Measurements from ENCODE around the gene PEX14.

Gene PEX14

GRCh38 chr1:10655002-10655401, 180.3 kb downstream of the PEX14 start:
- DNase-seq, result no peak

DNA sequence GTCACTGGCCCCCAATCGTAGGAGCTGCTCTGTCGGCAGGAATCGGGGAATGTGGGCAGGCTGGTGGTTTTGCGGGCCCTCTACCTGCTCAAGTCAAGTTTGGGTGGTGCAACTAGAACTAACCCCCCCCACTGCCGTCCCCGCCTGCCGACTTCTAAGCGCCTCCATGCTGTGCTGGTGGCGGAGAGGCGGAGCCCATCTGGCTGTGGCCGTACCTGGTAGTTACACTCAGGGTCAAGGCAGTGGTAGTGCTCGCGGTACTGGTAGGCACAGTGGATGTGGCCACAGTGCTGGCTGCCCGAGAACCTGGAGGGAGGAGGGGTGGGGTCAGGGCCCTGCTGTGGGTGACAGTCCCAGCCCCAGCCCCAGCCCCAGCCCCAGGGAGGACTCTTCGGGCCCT, 181.7 kb downstream of the PEX14 start:
- DNase-seq, result no peak

DNA sequence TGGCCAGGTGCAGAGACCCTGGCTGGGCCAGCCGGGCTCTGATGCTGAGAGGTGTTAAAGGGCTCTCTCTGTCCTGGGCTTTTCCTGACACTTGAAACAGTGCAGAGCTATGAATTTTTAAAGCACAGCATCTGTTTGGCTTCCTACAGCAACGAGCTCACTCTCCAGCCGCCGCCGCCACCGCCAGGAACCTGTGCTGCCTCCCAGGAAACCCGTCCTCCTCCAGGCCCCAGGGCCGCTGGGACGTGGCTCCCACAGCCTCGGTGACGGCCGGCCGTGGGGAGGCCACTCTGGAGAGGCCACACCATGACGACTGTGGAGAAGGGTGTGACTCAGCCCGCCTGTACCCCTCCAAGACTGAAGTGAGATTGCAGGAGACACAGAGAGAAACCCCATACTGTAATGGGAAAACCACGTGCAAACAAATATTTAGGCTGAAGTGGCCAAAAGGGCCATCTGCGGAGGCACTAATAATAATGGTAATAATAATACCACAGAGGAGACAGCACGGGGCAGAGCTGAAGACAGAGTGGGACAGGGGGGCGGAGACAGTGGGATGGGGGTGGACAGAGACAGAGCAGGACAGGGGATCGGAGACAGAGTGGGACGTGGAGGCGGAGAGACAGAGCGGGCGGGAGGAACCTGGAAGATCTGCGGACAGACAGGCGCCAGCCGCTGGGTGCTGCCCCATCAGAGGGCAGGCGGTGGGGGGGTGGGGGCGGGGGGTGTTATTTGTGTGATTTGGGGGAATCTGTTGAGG, 182.5 kb downstream of the PEX14 start:
- no peak for DNase-seq

- no peak for DNase-seq
These were observed 183.8 kb downstream of the PEX14 start for GRCh38 chr1:10658396-10659066.

DNA sequence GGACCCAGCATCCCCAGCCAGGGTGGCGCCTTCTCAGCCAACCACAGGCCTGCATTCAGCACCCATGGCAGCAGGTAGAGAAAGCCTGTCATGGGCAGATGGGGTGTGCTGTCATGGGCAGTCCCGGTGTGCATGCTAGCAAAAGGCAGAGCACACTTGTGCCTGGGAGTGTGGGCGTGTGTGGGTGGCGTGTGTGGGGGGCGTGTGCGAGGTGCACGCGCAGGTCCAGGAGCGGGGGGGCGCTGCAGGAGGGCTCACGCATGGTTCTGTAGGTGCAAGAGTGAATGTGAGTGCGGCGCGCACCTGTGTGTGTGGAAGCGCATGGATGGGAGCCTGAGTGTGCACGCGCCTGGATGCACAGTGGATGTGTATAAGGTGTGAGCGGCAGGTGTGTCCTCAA, 184.5 kb downstream of the PEX14 start:
- DNase-seq, result no peak

- no peak for DNase-seq
These were observed 185.1 kb downstream of the PEX14 start for GRCh38 chr1:10659646-10660540.

DNA sequence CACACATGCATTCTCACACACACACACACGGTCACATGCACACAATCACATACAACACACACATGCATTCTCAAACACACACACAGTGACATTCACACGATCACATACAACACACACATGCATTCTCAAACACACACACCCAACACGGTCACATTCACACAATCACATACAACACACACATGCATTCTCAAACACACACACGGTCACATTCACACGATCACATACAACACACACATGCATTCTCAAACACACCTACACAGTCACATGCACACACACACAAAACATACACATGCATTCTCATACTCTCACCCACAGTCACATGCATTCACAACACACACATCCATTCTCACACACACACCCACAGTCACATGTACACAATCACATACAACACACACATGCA, 186.7 kb downstream of the PEX14 start:
- no peak for DNase-seq

GRCh38 chr1:10662090-10662688, 187.4 kb downstream of the PEX14 start:
- DNase-seq, result no peak

DNA sequence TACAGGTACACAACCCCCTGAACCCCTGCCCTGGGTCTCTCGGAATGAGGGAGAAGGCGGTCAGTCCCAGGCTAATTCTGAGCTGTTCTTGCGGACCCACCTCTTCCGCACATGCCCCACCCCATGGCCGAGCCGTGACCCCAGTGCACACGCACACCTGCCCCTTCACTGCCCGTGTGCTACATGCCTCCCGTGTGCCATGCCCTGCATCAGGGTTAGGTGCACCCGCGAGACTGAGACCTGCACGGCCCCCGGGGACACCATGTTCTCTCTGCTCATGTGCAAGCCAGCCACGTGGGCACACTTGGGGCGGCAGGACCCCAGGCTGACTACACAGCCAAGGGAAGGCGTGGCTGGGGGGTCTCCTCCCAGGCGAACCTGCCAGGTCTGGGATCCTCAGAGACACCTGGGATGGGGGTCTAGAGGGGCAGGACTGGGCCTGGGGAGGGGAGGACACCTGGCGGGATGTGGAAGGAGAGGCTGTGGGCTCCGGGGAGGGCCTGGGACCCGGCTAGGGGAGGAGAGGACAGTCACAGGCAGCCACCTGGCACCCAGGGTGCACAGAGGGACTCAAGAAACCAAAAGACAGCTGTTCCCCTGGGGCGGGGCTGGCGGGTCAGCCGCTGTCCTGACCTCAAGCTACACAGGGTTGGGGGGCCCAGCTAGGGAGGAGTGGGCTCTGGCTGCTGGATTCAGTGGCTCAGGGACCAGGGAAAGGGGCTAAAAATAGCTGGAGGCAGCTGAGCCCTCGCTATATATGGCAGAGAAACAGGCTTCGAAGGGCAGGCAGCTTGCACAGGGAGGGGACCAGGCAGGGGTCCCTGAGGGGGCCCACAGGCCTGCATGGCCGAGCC, 188.3 kb downstream of the PEX14 start:
- DNase-seq, result no peak

DNA sequence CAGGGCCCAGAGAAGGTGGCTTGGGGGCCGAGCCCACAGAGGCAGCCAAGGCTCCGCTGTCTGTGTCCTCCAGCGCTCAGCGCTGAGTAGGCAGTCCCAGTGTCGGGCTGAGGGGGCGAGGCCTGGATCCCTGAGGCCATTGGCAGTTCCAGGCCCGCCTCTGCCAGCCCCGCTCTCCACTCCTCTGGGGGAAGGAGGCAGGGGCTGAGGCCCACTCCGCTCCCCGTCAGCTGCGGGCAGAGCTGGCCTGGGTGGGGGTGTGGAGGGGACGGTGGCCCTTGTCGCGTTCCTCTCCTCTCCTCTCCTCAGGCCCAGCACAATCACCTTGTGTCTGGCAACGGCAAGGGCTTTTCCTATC, 188.9 kb downstream of the PEX14 start:
- no peak for DNase-seq

- DNase-seq, result no peak
These were observed 189.5 kb downstream of the PEX14 start for GRCh38 chr1:10664251-10664650.

DNA sequence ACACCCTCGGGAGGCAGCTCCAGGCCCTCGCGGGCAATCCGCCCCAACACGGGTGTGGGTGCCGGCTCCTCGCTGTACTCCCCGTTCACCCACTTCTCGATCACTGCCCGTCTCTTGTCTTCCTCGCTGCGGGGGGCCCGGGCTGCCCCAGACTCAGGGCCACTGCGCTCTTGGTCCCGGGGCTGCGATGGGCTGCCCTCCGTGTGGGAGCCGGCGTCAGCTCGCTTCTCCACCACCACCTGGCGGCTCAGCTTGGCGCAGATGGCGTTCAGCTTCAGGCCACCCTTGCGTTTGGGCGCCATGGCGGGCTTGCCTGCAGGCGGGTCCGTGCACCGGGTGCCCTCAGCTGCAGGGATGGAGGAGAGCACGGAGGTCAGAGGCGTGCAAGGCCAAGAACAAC, 190.5 kb downstream of the PEX14 start:
- no peak for DNase-seq

DNA sequence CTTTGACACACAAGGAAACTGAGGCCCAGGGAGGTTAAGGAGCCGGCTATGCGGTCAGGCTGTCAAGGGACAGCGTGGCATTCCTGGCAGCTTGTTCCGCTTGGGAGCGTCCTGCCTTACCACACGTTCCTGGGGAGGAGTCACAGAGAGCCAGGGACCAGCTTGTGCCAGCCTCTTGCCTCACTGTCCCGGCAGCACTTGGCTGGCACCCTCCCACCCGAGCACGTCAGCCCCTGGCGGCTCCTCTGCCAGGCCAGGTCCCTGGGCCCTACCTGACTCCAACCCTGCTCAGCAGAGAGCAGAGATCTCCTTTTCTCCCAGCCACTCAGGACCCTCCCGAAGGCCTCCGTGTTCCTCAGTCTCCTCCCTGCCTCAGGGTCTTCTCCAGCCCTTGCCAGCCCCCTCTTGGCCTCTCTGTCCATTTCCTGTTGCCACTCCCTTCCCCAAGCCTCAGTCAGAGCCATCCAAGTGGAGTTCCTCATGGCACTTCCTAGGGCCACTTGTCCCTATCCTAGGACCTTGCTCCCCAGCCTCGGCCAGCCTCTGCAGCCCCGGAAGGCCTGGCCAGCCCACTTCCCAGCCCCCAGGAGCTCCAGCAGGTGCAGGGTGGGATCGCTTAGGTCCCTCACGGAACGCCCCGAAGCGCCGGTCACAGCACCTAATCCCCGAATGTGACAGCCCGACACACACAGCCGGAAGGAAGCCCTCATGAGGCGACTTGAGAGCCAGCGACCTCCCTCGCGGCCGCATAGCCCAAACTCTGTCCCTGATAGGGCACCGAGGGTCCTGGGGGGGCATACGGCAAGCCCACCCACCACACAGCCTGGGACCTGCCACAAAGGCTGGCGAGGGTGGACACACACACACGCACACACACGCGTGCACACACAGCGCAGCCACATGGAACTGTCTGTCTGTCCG, 191.4 kb downstream of the PEX14 start:
- no peak for DNase-seq

- DNase-seq, result no peak
These were observed 193.4 kb downstream of the PEX14 start for GRCh38 chr1:10667861-10668761.

DNA sequence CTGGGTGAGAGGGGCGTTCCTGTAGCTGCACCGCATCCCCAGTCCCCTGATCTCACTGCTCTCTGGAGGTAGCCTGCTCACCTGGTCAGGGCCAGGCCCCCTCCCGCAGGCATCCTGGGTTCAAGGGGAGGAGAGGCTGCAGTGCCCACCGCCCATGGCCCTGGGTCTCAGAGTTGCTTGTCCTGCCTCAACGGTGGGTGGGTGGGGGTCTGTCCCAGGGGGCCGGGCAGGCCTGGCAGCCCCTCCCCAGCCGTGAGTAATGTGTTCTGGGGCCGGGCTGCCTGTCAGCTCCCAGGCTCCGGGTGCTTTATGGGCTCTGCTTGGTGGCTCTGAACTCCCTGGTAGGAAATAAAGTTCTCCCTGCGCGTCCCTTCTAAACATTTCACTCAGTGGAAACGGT, 194.8 kb downstream of the PEX14 start:
- no peak for DNase-seq

DNA sequence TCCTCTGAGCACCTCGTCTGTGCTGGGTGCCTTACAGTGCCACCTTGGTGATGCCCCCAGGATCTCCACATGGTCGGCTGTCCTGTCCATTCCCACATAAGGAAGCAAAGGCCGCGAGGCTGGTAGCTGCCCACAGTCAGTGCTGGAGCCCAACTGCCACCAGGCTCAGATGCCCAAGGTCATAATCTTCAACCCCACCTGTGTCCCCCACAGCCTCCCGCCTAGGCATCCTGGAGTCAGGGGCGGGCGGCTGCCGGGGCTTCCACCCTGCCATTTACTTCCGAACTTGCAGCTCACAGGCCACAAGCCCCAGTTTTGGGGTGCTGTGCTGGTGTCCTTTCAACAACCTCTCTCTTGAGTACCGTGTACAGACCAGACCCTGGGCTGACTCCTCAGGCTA, 195.4 kb downstream of the PEX14 start:
- DNase-seq, result no peak

DNA sequence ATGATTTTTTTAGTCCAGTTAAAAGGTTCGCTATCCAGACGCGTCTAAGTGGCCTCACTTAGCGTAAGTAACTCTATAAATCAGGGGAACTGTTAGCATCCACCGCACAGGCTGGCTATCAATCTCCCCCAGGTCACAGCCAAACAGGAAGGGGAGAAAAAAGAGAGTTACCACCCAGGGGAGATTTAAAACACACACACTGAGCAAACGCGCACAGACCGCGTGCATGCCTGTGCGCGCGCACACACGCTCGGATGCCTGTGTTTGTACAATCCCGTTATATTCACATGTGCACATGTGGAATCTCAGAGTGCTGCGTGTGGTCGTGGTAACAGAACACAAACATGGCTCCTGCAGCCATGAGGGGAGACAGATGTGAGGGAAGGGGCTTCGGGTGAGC, 196.3 kb downstream of the PEX14 start:
- DNase-seq, result no peak

GRCh38 chr1:10671622-10672342, 197.0 kb downstream of the PEX14 start:
- no peak for DNase-seq

GRCh38 chr1:10672343-10673050, 197.7 kb downstream of the PEX14 start:
- DNase-seq, result no peak
